Lower leg skin (tissue), 3 donors: ENCODE measurements around the gene ARF1.

Experiments
- CTCF ChIP-seq, 3 donors: fragments of 450-650 bp; IDR thresholded peaks; one replicate each; pipeline ENCODE4 v1.5.1; 2016; ENCODE audit warnings: antibody characterized with exemption in 3 of 3, mild to moderate bottlenecking in 3 of 3, moderate library complexity in 2 of 3
- POLR2A ChIP-seq, 2 donors: fragments of 450-650 bp; IDR thresholded peaks; one replicate each; pipeline ENCODE4 v1.6.1; 2016 to 2017; ENCODE audit warnings: antibody characterized with exemption in 2 of 2, mild to moderate bottlenecking in 1 of 2, moderate library complexity in 1 of 2

- TF ChIP-seq CTCF (IDR thresholded peaks at IDR 0.05) (no peak), POLR2A (IDR thresholded peaks at IDR 0.05) (no peak)
Measured at GRCh38 chr1:228098323-228098931, 15.9 kb downstream of the ARF1 start.
